Measurements from ENCODE around the gene ACE.

Gene ACE

DNA sequence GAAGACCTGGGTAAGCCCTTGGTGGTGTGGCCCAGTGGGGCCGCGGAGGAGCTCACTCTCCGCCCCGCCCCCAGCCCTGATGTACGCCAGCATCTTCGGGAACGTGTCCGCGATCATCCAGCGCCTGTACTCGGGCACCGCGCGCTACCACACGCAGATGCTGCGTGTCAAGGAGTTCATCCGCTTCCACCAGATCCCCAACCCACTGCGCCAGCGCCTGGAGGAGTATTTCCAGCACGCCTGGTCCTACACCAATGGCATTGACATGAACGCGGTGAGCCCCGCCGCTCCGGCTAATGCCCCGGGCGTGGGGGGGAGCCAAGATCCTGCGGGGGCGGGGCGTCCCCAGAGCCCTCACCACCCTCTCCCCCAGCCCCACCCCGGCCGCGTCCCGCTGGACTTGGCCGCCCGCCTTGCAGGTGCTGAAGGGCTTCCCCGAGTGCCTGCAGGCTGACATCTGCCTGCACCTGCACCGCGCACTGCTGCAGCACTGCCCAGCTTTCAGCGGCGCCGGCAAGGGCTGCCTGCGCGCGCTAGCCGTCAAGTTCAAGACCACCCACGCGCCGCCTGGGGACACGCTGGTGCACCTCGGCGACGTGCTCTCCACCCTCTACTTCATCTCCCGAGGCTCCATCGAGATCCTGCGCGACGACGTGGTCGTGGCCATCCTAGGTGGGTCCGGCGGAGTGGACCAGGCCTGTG lies 61.3 kb downstream of the ACE start:
- no peak overlapping the region for H3K27ac ChIP-seq
- no peak overlapping the region for H3K4me3 ChIP-seq (ENCODE audit: low read depth, low read length)
- in situ Hi-C loops (cut with HindIII; ENCODE audit: low pct_ligation_motif_present, low sequenced_read_pairs), result no loop called here
- H3K27me3 ChIP-seq (replicated peaks), result peaks cover 18% of the 10 kb centered on the region
- no peak for DNase-seq
- H3K36me3 ChIP-seq (replicated peaks), result no peaks in the 10 kb centered on the region
- TF ChIP-seq, protein P1, sequence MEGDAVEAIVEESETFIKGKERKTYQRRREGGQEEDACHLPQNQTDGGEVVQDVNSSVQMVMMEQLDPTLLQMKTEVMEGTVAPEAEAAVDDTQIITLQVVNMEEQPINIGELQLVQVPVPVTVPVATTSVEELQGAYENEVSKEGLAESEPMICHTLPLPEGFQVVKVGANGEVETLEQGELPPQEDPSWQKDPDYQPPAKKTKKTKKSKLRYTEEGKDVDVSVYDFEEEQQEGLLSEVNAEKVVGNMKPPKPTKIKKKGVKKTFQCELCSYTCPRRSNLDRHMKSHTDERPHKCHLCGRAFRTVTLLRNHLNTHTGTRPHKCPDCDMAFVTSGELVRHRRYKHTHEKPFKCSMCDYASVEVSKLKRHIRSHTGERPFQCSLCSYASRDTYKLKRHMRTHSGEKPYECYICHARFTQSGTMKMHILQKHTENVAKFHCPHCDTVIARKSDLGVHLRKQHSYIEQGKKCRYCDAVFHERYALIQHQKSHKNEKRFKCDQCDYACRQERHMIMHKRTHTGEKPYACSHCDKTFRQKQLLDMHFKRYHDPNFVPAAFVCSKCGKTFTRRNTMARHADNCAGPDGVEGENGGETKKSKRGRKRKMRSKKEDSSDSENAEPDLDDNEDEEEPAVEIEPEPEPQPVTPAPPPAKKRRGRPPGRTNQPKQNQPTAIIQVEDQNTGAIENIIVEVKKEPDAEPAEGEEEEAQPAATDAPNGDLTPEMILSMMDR (IDR thresholded peaks at IDR 0.05; ENCODE audit: low read depth, low read length, missing control alignments), result no peak

- no peak overlapping the region for H3K4me3 ChIP-seq (ENCODE audit: low read depth, low read length)
- in situ Hi-C loops (cut with HindIII; ENCODE audit: low pct_ligation_motif_present, low sequenced_read_pairs), result no loop called here
- peaks cover 18% of the 10 kb centered on the region for H3K27me3 ChIP-seq (replicated peaks)
- H3K27ac ChIP-seq, result no peak overlapping the region
- DNase-seq, result no peak
- TF ChIP-seq, protein P1 (IDR thresholded peaks at IDR 0.05; ENCODE audit: low read depth, low read length, missing control alignments), result no peak
- H3K36me3 ChIP-seq (replicated peaks), result no peaks in the 10 kb centered on the region
Measured at GRCh38 chr17:63538693-63539595, 62.1 kb downstream of the ACE start.

GRCh38 chr17:63540590-63540989 lies 63.7 kb downstream of the ACE start:
- no peaks in the 10 kb centered on the region for H3K36me3 ChIP-seq (replicated peaks)
- H3K27ac ChIP-seq, result no peak overlapping the region
- H3K27me3 ChIP-seq (replicated peaks), result peaks cover 18% of the 10 kb centered on the region
- no peak for DNase-seq
- TF ChIP-seq, protein P1 (IDR thresholded peaks at IDR 0.05; ENCODE audit: low read depth, low read length, missing control alignments), result no peak
- in situ Hi-C loops (cut with HindIII; ENCODE audit: low pct_ligation_motif_present, low sequenced_read_pairs), result no loop called here
- H3K4me3 ChIP-seq (ENCODE audit: low read depth, low read length), result no peak overlapping the region

DNA sequence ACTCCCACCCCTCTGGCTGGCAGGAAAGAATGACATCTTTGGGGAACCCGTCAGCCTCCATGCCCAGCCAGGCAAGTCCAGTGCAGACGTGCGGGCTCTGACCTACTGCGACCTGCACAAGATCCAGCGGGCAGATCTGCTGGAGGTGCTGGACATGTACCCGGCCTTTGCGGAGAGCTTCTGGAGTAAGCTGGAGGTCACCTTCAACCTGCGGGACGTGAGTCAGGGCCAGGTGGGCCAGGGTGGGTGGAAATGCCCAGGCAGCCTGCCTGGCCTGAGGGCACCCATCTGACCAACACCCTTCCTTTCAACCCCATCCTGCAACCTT lies 65.3 kb downstream of the ACE start:
- Histone ChIP-seq H3K27me3 (replicated peaks) (peaks cover 18% of the 10 kb centered on the region), H3K4me3 (ENCODE audit: low read depth, low read length) (no peak overlapping the region), H3K36me3 (replicated peaks) (no peaks in the 10 kb centered on the region), H3K27ac (no peak overlapping the region)
- no peak for DNase-seq
- in situ Hi-C loops (cut with HindIII; ENCODE audit: low pct_ligation_motif_present, low sequenced_read_pairs), result no loop called here
- TF ChIP-seq, protein P1 (IDR thresholded peaks at IDR 0.05; ENCODE audit: low read depth, low read length, missing control alignments), result no peak

- Histone ChIP-seq H3K27me3 (replicated peaks) (peaks cover 12% of the 10 kb centered on the region), H3K27ac (no peak overlapping the region), H3K4me3 (ENCODE audit: low read depth, low read length) (no peak overlapping the region), H3K36me3 (replicated peaks) (no peaks in the 10 kb centered on the region)
- in situ Hi-C loops (cut with HindIII; ENCODE audit: low pct_ligation_motif_present, low sequenced_read_pairs), result no loop called here
- TF ChIP-seq, protein P1 (IDR thresholded peaks at IDR 0.05; ENCODE audit: low read depth, low read length, missing control alignments), result no peak
- no peak for DNase-seq
Measured at GRCh38 chr17:63542942-63543821, 66.3 kb downstream of the ACE start.

Measured in brain microvascular endothelial cell (primary cell).